Cortex of kidney (tissue), 1 donor: ENCODE results near the gene ELMO3.

Experiments used
- DNase-seq: peaks from one replicate; lab custom pipeline; 2025; lab: John Stamatoyannopoulos, UW

Gene ELMO3

GRCh38 chr16:67223992-67224391 lies 25.1 kb downstream of the ELMO3 start:
- no peak for DNase-seq

- DNase-seq: no peak
Measured at GRCh38 chr16:67226295-67226803, 27.4 kb downstream of the ELMO3 start.

GRCh38 chr16:67226804-67227566 lies 28.1 kb downstream of the ELMO3 start, which contains the start of gene TMEM208:
Gene TMEM208, plus strand, starts transcription at chr16:67227130. Its CDS starts 89 bp downstream, at chr16:67227219.
- no peak for DNase-seq

GRCh38 chr16:67227567-67227921 lies 28.6 kb downstream of the ELMO3 start:
- no peak for DNase-seq

GRCh38 chr16:67228034-67228785 lies 29.3 kb downstream of the ELMO3 start:
- no peak for DNase-seq

- DNase-seq: no peak
Measured at GRCh38 chr16:67228905-67229304, 30.0 kb downstream of the ELMO3 start.

GRCh38 chr16:67229906-67230808 lies 31.2 kb downstream of the ELMO3 start:
- DNase-seq: no peak

- no peak for DNase-seq
Measured at GRCh38 chr16:67230809-67231660, 32.1 kb downstream of the ELMO3 start.

- DNase-seq: no peak
Measured at GRCh38 chr16:67233596-67233995, 34.7 kb downstream of the ELMO3 start.

- no peak for DNase-seq
Measured at GRCh38 chr16:67234180-67234597, 35.3 kb downstream of the ELMO3 start.

GRCh38 chr16:67235816-67236562 lies 37.1 kb downstream of the ELMO3 start:
- no peak for DNase-seq

- DNase-seq: no peak
Measured at GRCh38 chr16:67236563-67237395, 37.8 kb downstream of the ELMO3 start.

- no peak for DNase-seq
Measured at GRCh38 chr16:67237396-67238277, 38.7 kb downstream of the ELMO3 start.

- DNase-seq: no peak
Measured at GRCh38 chr16:67238278-67238575, 39.3 kb downstream of the ELMO3 start.

GRCh38 chr16:67238806-67239470 lies 40.0 kb downstream of the ELMO3 start:
- DNase-seq: no peak

GRCh38 chr16:67240506-67240905 lies 41.6 kb downstream of the ELMO3 start:
- DNase-seq: no peak

- DNase-seq: no peak
Measured at GRCh38 chr16:67241008-67241900, 42.3 kb downstream of the ELMO3 start.
